Ovary (tissue), 9 donors: Measurements from ENCODE around the gene CISTR. TPM values are rescaled to one million over a fixed set of nuclear protein-coding genes. Genes with fewer than 3 reads are reported as not detected.
A peak's percentile ranks its signal among the peaks of the same experiment; 100 is the strongest.

Source experiments
- DNase-seq, 5 donors: peaks; one replicate each; pipeline ENCODE4 v3.0.0-alpha.2; 2019 to 2020
- H3K27ac ChIP-seq, 2 donors: fragments of 200-600 bp; one replicate each; pipeline versions ENCODE4 v1.5.1 to v1.8.0; 2019 to 2022
- H3K27me3 ChIP-seq: fragments of 200-600 bp; one replicate; pipeline ENCODE4 v1.8.0; 2022
- H3K36me3 ChIP-seq: fragments of 200-600 bp; sonication (generic); one replicate; pipeline ENCODE4 v1.5.1; 2019
- H3K4me1 ChIP-seq: one replicate; pipeline ENCODE4 v1.8.1; 2013; ENCODE audit warnings: mild to moderate bottlenecking, moderate library complexity; ENCODE audit not compliant: insufficient read depth
- H3K4me3 ChIP-seq: fragments of 200-600 bp; sonication (generic); one replicate; pipeline ENCODE4 v1.5.1; 2017
- H3K9me3 ChIP-seq, 2 donors: fragments of 200-600 bp in 1 of 2; sonication (generic) in 1 of 2; one replicate each; pipeline versions ENCODE4 v1.5.1 to v1.8.1; 2013 to 2019; ENCODE audit warnings: mild to moderate bottlenecking in 1 of 2, moderate library complexity in 1 of 2
- CTCF ChIP-seq, 3 donors: fragments of 450-650 bp in 2 of 3; fragments of 200-600 bp in 1 of 3; IDR thresholded peaks; one replicate each; pipeline versions ENCODE4 v1.5.1 to v1.8.0; 2016 to 2022; ENCODE audit warnings: antibody characterized with exemption in 3 of 3, mild to moderate bottlenecking in 1 of 3
- EP300 ChIP-seq: sonication (generic); formaldehyde crosslinking; IDR thresholded peaks from one replicate; pipeline ENCODE4 v1.6.1; 2017; ENCODE audit warnings: antibody characterized with exemption
- POLR2A ChIP-seq: fragments of 450-650 bp; IDR thresholded peaks from one replicate; pipeline ENCODE4 v1.6.1; 2017; ENCODE audit warnings: antibody characterized with exemption, mild to moderate bottlenecking, moderate library complexity
- WGBS, 3 donors: extraction: QIAGEN DNeasy Blood & Tissue Kit in 1 of 3; methylation state at CpG; one replicate each; pipeline versions ENCODE4 v1.1.5 to v1.1.7; 2013 to 2017; 5-methylcytosine and 5-hydroxymethylcytosine counted together
- intact Hi-C, 4 donors: fragments of 100-400 bp; cut with DNase I; formaldehyde crosslinking; loops; one replicate each; pipeline versions ENCODE4 v1.11.0 to v1.15.1; 2022 to 2023
- polyA plus RNA-seq, 2 donors: library from polyadenylated mRNA; stranded (reverse); fragments of 200-250 nt in 1 of 2; fragments of 350-450 nt in 1 of 2; fragmentation: Illumina TruSeq in 1 of 2; extraction: RNeasy Lipid Tissue Mini Kit (QIAGEN cat#74804) in 1 of 2; gene quantifications; one replicate each; pipeline ENCODE4 v1.2.3, GENCODE V29; 2013 to 2014
- total RNA-seq, 7 donors: library from RNA; depleted of rRNA in 2 of 7; stranded (reverse); fragments of >200 nt in 2 of 7; fragmentation: NEBNext Ultra II Directional in 3 of 7; extraction: Animal tissue kit (Norgen Biotek cat#: 25700) in 3 of 7; gene quantifications; one replicate each; pipeline versions ENCODE4 v1.1.0 to v1.2.4, GENCODE V29; 2016 to 2023
- donor health status: DM: no; HTN: no; CAD: no; lungs with moderate emphysema.
- donor health status: DM: no; HTN: no; CAD: no.
- donor health status: Bipolar disorder and iron deficiency.
- donor health status: DM: yes; HTN: yes; CAD: no.
- donor health status: DM: no; HTN: no; CAD: no.
- donor health status: DM: yes; HTN: yes; CAD: no.

The CISTR gene
- total and polyA plus RNA-seq, 9 donors, result not detected

DNA sequence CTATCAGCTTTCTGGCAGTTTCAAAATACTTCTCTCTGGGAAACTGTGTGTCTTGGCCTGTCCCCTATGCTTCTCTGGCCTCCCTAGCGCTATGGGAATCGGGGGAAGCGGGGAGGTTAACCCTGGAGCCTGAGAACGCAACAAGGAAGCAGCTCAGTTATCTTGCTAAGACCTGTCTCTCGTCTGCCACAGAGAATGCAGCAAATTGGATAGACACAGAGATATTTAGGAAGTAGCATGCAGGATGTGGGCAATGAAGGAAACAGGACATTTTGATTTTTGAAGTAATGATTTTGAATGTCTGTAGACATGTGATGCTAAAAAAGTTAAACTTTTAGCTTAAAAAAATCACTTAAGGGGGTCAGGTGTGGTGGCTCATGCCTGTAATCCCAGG lies 18.0 kb downstream of the CISTR start:
- DNase-seq, result no peak
- H3K4me1 ChIP-seq, result no peaks in the 10 kb centered on the region
- H3K4me3 ChIP-seq, result no peak overlapping the region
- no peaks in the 10 kb centered on the region for H3K9me3 ChIP-seq
- H3K36me3 ChIP-seq, result no peaks in the 10 kb centered on the region
- H3K27ac ChIP-seq, result no peak overlapping the region
- intact Hi-C loops, result no loop called here
- H3K27me3 ChIP-seq, result no peaks in the 10 kb centered on the region
- WGBS, 3 donors, result 51 to 57% (median 56%) methylated on average over 5 of the region's 5 CpGs
- TF ChIP-seq POLR2A (no peak), CTCF (IDR thresholded peaks at IDR 0.05) (no peak), EP300 (no peak)

GRCh38 chr12:53733051-53733806 lies 18.6 kb downstream of the CISTR start:
- intact Hi-C loops, result no loop called here
- H3K4me3 ChIP-seq, result no peak overlapping the region
- no peak overlapping the region for H3K27ac ChIP-seq
- H3K4me1 ChIP-seq, result no peaks in the 10 kb centered on the region
- H3K36me3 ChIP-seq, result no peaks in the 10 kb centered on the region
- no peaks in the 10 kb centered on the region for H3K27me3 ChIP-seq
- no peak for TF ChIP-seq POLR2A
- TF ChIP-seq EP300, result no peak
- no peak for TF ChIP-seq CTCF (IDR thresholded peaks at IDR 0.05)
- H3K9me3 ChIP-seq, result no peaks in the 10 kb centered on the region
- WGBS, 3 donors, result 87 to 95% (median 89%) methylated on average over 2 of the region's 2 CpGs
- DNase-seq, result no peak

GRCh38 chr12:53729644-53730043 lies 22.1 kb downstream of the CISTR start:
- intact Hi-C loops, result no loop called here
- Histone ChIP-seq H3K9me3 (no peaks in the 10 kb centered on the region), H3K36me3 (no peaks in the 10 kb centered on the region), H3K27ac (no peak overlapping the region), H3K27me3 (no peaks in the 10 kb centered on the region), H3K4me3 (no peak overlapping the region), H3K4me1 (peaks cover 10% of the 10 kb centered on the region)
- no peak for TF ChIP-seq CTCF (IDR thresholded peaks at IDR 0.05)
- no peak for TF ChIP-seq EP300
- TF ChIP-seq POLR2A, result no peak
- DNase-seq, result no peak

DNA sequence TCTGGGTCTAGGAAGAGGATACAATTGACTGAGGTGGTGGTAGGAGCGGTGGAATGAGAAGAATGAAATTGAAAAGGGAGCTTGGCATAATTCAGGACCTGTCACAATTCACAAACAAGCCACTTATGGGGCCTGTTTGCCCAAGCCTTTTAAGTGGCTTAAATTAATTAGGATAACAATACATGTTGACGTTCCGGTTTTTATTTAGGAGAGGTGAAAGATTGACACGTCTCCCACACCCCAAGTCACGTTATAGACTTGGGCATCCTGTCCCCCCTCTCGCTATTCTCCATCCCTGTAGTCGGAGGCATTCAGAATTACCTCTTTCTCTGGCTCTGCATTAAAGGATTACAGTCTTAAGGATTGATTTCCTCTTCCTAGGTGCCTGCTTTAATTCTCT lies 23.6 kb downstream of the CISTR start:
- WGBS, 3 donors, result 52 to 57% (median 54%) methylated on average over 7 of the region's 7 CpGs
- Histone ChIP-seq H3K27me3 (no peaks in the 10 kb centered on the region), H3K36me3 (no peaks in the 10 kb centered on the region), H3K9me3 (no peaks in the 10 kb centered on the region), H3K27ac (peak overlapping the region in 1 of 2 donors; percentile 63), H3K4me3 (no peak overlapping the region), H3K4me1 (peaks cover 10% of the 10 kb centered on the region)
- intact Hi-C loops, result no loop called here
- no peak for DNase-seq
- no peak for TF ChIP-seq EP300
- TF ChIP-seq CTCF (IDR thresholded peaks at IDR 0.05), result no peak
- TF ChIP-seq POLR2A, result no peak
